Measurements from ENCODE around the gene ATXN1L.

- TF ChIP-seq, protein P1, sequence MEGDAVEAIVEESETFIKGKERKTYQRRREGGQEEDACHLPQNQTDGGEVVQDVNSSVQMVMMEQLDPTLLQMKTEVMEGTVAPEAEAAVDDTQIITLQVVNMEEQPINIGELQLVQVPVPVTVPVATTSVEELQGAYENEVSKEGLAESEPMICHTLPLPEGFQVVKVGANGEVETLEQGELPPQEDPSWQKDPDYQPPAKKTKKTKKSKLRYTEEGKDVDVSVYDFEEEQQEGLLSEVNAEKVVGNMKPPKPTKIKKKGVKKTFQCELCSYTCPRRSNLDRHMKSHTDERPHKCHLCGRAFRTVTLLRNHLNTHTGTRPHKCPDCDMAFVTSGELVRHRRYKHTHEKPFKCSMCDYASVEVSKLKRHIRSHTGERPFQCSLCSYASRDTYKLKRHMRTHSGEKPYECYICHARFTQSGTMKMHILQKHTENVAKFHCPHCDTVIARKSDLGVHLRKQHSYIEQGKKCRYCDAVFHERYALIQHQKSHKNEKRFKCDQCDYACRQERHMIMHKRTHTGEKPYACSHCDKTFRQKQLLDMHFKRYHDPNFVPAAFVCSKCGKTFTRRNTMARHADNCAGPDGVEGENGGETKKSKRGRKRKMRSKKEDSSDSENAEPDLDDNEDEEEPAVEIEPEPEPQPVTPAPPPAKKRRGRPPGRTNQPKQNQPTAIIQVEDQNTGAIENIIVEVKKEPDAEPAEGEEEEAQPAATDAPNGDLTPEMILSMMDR (IDR thresholded peaks at IDR 0.05; ENCODE audit: poor library complexity) = peak; percentile 49
- TF ChIP-seq EZH2phosphoT487 (IDR thresholded peaks at IDR 0.05; ENCODE audit: low read depth, severe bottlenecking, unreplicated experiment) (no peak), EZH2 (IDR thresholded peaks at IDR 0.05; ENCODE audit: borderline replicate concordance) (no peak)
These were observed 38.3 kb downstream of the ATXN1L start, which contains the start of gene ZNF821 for GRCh38 chr16:71883849-71884638.
